Coronary artery (tissue), 2 donors: Measurements from ENCODE around the gene PPDPF.
"Not testable (repeated sequence)": the region's sequence is repeated elsewhere in the genome, so short reads cannot be mapped to it uniquely, and the experiment has no call there.

Source experiments
- DNase-seq: peaks from one replicate; pipeline ENCODE4 v3.0.0-alpha.2; 2017; ENCODE audit warnings: low spot score
- H3K27ac ChIP-seq, 2 donors: fragments of 200-600 bp; sonication (generic); one replicate each; pipeline ENCODE4 v1.5.1; 2016 to 2019
- H3K4me3 ChIP-seq: fragments of 200-600 bp; sonication (generic); 2 replicates; pipeline ENCODE4 v1.5.1; 2016; ENCODE audit warnings: mild to moderate bottlenecking, moderate library complexity
- TF ChIP-seq, protein P1 (sequence below): fragments of 200-600 bp; sonication (generic); IDR thresholded peaks from one replicate; pipeline ENCODE4 v1.5.1; 2019; ENCODE audit warnings: antibody characterized with exemption

PPDPF gene

DNA sequence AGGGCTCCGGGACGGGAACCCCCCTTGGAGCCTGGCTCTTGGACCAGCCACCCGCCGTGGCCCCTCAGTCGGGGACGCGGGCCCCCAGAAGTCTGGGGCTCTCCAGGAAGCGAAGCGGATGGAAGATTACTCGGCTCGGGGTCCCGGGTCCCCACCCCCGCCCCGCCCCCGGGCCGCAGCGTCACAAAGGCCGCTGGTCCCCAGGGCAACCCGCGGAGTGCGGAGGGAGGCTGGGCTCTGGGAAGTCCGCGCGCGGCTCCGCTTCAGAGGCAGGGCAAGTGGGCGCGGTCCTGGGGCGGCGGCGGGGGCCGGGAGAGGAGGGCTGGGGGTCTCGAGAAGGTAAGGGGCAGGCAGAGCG lies 33.3 kb downstream of the PPDPF start, which contains the start of gene FNDC11:
FNDC11 (plus strand) TSS at position 227 of the 358 bp plus-strand sequence. CDS start 1,505 bp downstream, outside the sequence.
- peak within 1 kb of the TSS; percentile 77 for H3K4me3 ChIP-seq
- no peak for DNase-seq
- TF ChIP-seq, protein P1, sequence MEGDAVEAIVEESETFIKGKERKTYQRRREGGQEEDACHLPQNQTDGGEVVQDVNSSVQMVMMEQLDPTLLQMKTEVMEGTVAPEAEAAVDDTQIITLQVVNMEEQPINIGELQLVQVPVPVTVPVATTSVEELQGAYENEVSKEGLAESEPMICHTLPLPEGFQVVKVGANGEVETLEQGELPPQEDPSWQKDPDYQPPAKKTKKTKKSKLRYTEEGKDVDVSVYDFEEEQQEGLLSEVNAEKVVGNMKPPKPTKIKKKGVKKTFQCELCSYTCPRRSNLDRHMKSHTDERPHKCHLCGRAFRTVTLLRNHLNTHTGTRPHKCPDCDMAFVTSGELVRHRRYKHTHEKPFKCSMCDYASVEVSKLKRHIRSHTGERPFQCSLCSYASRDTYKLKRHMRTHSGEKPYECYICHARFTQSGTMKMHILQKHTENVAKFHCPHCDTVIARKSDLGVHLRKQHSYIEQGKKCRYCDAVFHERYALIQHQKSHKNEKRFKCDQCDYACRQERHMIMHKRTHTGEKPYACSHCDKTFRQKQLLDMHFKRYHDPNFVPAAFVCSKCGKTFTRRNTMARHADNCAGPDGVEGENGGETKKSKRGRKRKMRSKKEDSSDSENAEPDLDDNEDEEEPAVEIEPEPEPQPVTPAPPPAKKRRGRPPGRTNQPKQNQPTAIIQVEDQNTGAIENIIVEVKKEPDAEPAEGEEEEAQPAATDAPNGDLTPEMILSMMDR = no peak

DNA sequence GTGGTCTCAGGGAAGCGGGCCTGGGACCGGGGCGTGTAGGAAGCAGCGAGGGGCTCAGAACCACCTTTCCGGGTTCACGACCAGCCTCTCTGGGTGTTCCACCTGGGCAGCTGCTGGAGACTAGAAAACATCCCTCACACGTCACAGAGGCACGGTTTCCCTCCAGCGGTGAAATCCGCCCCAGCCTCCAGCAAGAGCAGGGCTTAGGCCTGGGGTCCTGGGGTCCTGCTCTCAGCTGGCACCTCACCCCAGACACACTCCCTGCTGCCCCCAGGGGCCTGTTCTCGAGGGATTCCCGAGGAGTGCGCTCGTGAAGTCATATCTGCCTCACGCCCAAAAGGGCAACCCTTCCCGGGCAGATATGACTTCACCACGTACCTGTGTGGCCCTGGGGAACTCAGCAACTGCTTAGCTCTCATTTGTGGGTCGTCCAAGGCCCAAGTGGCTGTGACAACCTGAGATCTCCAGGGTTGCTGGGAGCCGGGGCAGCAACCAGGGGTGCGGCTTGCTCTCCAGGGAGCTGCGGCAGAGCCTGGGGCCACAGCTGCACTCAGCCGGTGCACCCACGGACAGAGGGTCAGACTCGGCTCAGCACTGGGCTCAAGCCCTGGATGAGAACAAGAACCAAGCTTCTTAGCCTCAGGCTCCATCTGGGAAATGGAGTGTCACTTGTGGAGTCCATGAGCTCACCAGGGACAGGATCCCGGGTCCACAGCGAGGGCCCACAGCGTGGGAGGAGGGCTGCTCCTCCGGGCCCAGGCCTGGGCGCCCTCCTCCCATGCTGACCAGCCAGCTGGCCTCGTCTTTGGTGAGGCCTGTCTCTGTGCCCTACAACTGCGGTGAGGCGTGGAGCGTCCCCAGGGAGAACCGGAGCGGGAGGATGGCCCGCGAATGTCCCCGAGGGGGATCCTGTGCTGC lies 34.1 kb downstream of the PPDPF start:
- TF ChIP-seq, protein P1 = no peak
- Histone ChIP-seq H3K4me3 (peak overlapping the region; percentile 77), H3K27ac (no peak overlapping the region)
- DNase-seq = no peak

More for the DNA sequence above, 33.3 kb downstream of the PPDPF start, which contains the start of gene FNDC11:
- H3K27ac ChIP-seq = no peak within 1 kb of the TSS

DNA sequence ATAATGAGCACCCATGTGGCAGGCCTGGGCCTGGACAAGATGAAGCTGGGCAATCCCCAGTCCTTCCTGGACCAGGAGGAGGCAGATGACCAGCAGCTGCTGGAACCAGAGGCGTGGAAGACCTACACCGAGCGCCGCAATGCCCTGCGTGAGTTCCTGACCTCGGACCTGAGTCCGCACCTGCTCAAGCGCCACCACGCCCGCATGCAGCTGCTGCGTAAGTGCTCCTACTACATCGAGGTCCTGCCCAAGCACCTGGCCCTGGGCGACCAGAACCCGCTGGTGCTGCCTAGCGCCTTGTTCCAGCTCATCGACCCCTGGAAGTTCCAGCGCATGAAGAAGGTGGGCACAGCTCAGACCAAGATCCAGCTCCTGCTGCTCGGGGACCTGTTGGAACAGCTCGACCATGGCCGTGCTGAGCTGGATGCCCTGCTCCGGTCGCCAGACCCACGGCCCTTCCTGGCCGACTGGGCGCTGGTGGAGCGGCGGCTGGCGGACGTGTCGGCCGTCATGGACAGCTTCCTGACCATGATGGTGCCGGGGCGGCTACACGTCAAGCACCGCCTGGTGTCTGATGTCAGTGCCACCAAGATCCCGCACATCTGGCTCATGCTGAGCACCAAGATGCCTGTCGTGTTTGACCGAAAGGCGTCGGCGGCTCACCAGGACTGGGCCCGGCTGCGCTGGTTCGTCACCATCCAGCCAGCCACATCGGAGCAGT lies 35.3 kb downstream of the PPDPF start:
- DNase-seq = no peak
- TF ChIP-seq, protein P1 = no peak
- no peak overlapping the region for H3K27ac ChIP-seq
- no peak overlapping the region for H3K4me3 ChIP-seq

DNA sequence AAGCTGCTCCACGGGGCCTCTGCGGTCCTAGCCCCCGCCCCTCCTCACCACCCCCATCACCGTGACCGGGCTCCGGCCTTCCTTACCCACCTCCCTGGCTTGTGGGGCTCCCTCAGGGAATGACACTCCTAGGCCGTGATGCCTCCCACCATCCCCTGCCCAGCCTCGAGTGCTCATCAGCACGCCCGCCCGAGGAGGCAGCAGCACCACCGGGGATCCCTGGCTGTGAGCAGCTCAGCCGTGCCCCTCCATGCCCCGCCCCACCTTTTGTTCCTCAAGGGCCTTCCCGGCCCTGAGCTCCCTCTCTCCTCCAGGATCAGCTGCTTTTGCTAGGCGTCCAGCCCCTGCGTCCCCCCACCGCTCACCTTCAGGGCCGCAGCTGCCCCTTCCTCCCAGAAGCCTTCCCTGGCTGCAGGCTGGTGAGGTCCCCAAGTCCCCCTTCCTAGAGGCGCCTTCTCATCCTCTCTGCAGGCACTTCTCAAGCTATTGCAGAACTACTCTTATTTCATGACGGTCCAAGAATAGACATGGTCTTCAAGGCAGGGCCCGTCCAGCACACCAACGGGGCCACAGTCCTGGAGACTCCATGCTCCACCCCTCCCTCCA lies 36.4 kb downstream of the PPDPF start:
- no peak for DNase-seq
- TF ChIP-seq, protein P1 = no peak
- Histone ChIP-seq H3K27ac (no peak overlapping the region), H3K4me3 (no peak overlapping the region)

DNA sequence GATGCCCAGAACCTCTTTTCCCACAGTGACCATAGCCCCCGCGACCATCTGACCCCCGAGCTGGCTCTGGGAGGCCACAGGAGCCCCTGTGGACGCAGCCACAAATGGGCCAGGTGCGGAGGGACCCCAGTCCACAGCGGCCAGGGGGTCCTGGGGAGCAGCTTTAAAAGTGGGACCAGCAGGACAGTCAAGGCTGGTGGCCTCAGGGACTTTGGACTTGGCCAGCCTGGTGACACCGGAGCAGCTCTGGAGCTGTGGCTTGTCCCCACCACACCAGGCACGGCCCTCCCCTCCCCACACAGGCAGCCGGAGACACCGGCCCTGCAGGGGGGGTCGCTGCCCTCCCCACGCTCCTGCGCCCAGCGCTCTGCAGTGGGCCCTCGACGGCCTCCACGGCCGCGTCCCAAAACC lies 36.9 kb downstream of the PPDPF start:
- no peak overlapping the region for H3K27ac ChIP-seq
- H3K4me3 ChIP-seq = no peak overlapping the region
- TF ChIP-seq, protein P1 = no peak
- no peak for DNase-seq

DNA sequence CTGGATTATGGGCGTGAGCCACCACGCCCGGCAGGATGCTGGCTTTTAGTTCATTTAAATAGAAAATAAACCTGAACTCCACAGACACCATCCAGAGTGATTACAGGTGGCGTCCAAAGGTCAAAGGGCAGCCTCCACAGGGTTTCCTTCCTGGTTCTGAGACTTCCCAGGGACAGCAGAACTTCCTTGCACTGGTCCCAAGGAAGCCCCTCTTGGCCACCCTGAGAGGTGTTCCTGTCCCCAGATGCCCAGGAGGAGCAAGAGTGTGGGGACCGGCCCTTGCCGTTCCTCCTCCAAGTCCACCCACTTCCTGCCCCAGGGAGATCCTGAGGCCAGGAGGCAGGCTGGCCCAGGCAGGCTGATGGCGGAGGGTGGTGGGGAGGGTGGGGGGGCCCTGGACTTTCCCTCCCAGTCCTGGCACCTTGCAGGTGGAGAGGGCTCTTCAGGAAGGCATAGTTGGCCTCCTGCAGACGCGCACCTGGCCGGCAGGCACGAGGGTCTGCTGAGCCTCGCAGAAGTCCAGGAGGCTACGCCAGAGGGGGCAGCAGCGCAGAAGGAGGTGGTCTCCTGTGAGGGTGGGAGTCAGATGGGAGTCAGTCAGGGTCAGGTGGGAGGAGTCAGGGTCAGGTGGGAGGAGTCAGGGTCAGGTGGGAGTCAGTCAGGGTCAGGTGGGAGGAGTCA lies 38.4 kb downstream of the PPDPF start:
- TF ChIP-seq, protein P1 = no peak
- no peak for DNase-seq
- no peak overlapping the region for H3K4me3 ChIP-seq
- no peak overlapping the region for H3K27ac ChIP-seq

DNA sequence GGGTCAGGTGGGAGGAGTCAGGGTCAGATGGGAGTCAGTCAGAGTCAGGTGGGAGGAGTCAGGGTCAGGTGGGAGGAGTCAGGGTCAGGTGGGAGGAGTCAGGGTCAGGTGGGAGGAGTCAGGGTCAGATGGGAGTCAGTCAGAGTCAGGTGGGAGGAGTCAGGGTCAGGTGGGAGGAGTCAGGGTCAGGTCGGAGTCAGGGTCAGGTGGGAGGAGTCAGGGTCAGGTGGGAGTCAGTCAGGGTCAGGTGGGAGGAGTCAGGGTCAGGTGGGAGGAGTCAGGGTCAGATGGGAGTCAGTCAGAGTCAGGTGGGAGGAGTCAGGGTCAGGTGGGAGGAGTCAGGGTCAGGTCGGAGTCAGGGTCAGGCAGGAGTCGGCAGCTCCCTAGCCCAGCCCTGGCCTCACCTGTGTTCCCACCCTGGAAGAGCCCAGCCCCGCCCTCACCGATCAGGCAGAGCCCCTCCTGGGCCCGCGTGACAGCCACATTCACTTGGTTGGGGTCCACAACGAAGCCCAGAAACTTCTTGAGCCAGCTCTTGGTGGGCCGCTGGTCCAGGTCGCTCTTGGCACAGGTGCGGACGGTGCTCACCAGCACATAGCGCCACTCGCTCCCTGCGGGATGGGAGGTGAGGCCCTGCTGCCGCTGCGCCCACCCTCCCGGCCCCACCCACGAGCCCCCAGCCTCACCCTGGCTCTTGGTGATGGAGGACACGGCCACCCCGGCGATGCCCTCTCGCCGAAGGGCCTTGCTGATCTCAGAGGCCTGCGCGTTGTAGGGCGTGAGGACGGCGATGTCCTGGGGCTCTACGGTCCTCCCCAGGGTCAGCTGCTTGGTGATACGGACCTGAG lies 39.1 kb downstream of the PPDPF start:
- not testable (repeated sequence) for H3K27ac ChIP-seq, DNase-seq, H3K4me3 ChIP-seq
